IMR-90 (cell line): Measurements from ENCODE around the gene TNRC18. TPM values are rescaled to one million over a fixed set of nuclear protein-coding genes. Genes with fewer than 3 reads are reported as not detected.

Experiments
- ATAC-seq: fragments of 200-7000 bp; cut with Tn5 transposase; 2 replicates; pipeline ENCODE4 v1.9.1; 2020; ENCODE audit warnings: low read depth, mild to moderate bottlenecking, moderate library complexity
- BruUV-seq: library from RNA; stranded (reverse); fragments of 400-500 nt; replicated peaks from 2 replicates; lab custom pipeline; 2021; lab: Mats Ljungman, UMichigan
- CTCF ChIA-PET: fragments of 300-600 bp; formaldehyde crosslinking; extraction: SDS; loops from one replicate; lab custom pipeline; 2021; ENCODE audit warnings: antibody characterized with exemption; lab: Yijun Ruan, JAX
- POLR2A ChIA-PET: fragments of 300-600 bp; sonication (Branson Sonifier 250); formaldehyde crosslinking; loops from one replicate; lab custom pipeline; 2022; ENCODE audit warnings: antibody characterized with exemption; ENCODE audit not compliant: unreplicated experiment; lab: Charles Lee
- DNase-seq: peaks from one replicate; pipeline ENCODE4 v3.0.0; 2013
- H2AFZ ChIP-seq: replicated peaks from 2 replicates; pipeline ENCODE3; 2013; ENCODE audit warnings: low read length, mild to moderate bottlenecking; ENCODE audit not compliant: poor library complexity
- H2AK5ac ChIP-seq: 2 replicates; pipeline ENCODE4 v1.6.1; 2013; ENCODE audit warnings: low read depth, low read length, inconsistent platforms
- H2AK9ac ChIP-seq: replicated peaks from 2 replicates; pipeline ENCODE3; 2013; ENCODE audit warnings: mild to moderate bottlenecking, low read depth, low read length, moderate library complexity; ENCODE audit not compliant: poor library complexity
- H2BK120ac ChIP-seq: 2 replicates; pipeline ENCODE4 v1.6.1; 2013; ENCODE audit warnings: low read depth, low read length, inconsistent platforms
- H2BK15ac ChIP-seq: 3 replicates; pipeline ENCODE4 v1.6.1; 2013; ENCODE audit warnings: low read depth, low read length, inconsistent platforms
- H2BK20ac ChIP-seq: 2 replicates; pipeline ENCODE4 v1.6.1; 2013; ENCODE audit warnings: low read depth, mild to moderate bottlenecking, inconsistent platforms, low read length, moderate library complexity
- H2BK5ac ChIP-seq: 2 replicates; pipeline ENCODE4 v1.6.1; 2013; ENCODE audit warnings: mild to moderate bottlenecking, low read depth, low read length, inconsistent platforms; ENCODE audit not compliant: poor library complexity, severe bottlenecking
- H3K14ac ChIP-seq: replicated peaks from 2 replicates; pipeline ENCODE4 v1.6.1; 2013; ENCODE audit warnings: low read depth, low read length, inconsistent platforms
- H3K18ac ChIP-seq: 2 replicates; pipeline ENCODE4 v1.6.1; 2013; ENCODE audit warnings: low read depth, low read length, control low read depth
- H3K23ac ChIP-seq: 2 replicates; pipeline ENCODE4 v1.6.1; 2013; ENCODE audit warnings: low read depth, low read length, inconsistent platforms
- H3K27ac ChIP-seq: 2 replicates; pipeline ENCODE4 v1.5.1; 2013; ENCODE audit warnings: mild to moderate bottlenecking, control low read depth, low read length; ENCODE audit not compliant: insufficient read depth
- H3K27me3 ChIP-seq: 2 replicates; pipeline ENCODE4 v1.6.1; 2013; ENCODE audit warnings: low read length; ENCODE audit not compliant: control insufficient read depth, insufficient read depth
- H3K36me3 ChIP-seq: 2 replicates; pipeline ENCODE4 v1.6.1; 2013; ENCODE audit warnings: low read length, mixed read lengths; ENCODE audit not compliant: control insufficient read depth, insufficient read depth
- H3K4ac ChIP-seq: 2 replicates; pipeline ENCODE4 v1.6.1; 2013; ENCODE audit warnings: low read depth, low read length, inconsistent platforms
- H3K4me1 ChIP-seq: 2 replicates; pipeline ENCODE4 v1.6.1; 2013; ENCODE audit warnings: low read length, mixed read lengths; ENCODE audit not compliant: control insufficient read depth, insufficient read depth
- H3K4me2 ChIP-seq: 2 replicates; pipeline ENCODE4 v1.6.1; 2013; ENCODE audit warnings: low read depth, mild to moderate bottlenecking, control low read depth, low read length, moderate library complexity
- H3K4me3 ChIP-seq: 2 replicates; pipeline ENCODE4 v1.5.1; 2013; ENCODE audit warnings: low read depth, mild to moderate bottlenecking, control low read depth, low read length, moderate library complexity; ENCODE audit not compliant: insufficient read depth
- H3K56ac ChIP-seq: 2 replicates; pipeline ENCODE4 v1.6.1; 2013; ENCODE audit warnings: low read length, inconsistent platforms; ENCODE audit not compliant: insufficient read depth; ENCODE audit errors: extremely low read depth
- H3K79me1 ChIP-seq, 2 experiments: 2 replicates each; pipeline ENCODE4 v1.6.1; 2013; ENCODE audit warnings: low read length in 2 of 2, inconsistent platforms in 1 of 2, low read depth in 1 of 2
- H3K9ac ChIP-seq: 2 replicates; pipeline ENCODE4 v1.6.1; 2013; ENCODE audit warnings: low read depth, low read length, control low read depth
- H3K9me1 ChIP-seq: 2 replicates; pipeline ENCODE4 v1.6.1; 2013; ENCODE audit warnings: low read length, inconsistent platforms; ENCODE audit not compliant: insufficient read depth
- H3K9me3 ChIP-seq: 2 replicates; pipeline ENCODE4 v1.6.1; 2013; ENCODE audit warnings: low read length; ENCODE audit not compliant: control insufficient read depth, insufficient read depth
- H4K20me1 ChIP-seq: 2 replicates; pipeline ENCODE4 v1.6.1; 2013; ENCODE audit warnings: low read length, inconsistent platforms; ENCODE audit not compliant: insufficient read depth
- H4K5ac ChIP-seq: 2 replicates; pipeline ENCODE4 v1.6.1; 2013; ENCODE audit warnings: mild to moderate bottlenecking, low read depth, low read length, control low read depth
- H4K8ac ChIP-seq, 2 experiments: 2 replicates each; pipeline ENCODE4 v1.6.1; 2013; ENCODE audit warnings: low read depth in 2 of 2, low read length in 2 of 2, control low read depth in 1 of 2, inconsistent platforms in 1 of 2
- H4K91ac ChIP-seq: 2 replicates; pipeline ENCODE4 v1.6.1; 2013; ENCODE audit warnings: low read depth, low read length, inconsistent platforms; ENCODE audit not compliant: insufficient read depth
- CEBPB ChIP-seq: IDR thresholded peaks from 2 replicates; pipeline ENCODE4 v1.6.1; 2012; ENCODE audit warnings: low read depth, low read length, improper control_type of control experiment
- FOS ChIP-seq: fragments of 150-350 bp; IDR thresholded peaks from 2 replicates; pipeline ENCODE4 v1.6.1; 2016; ENCODE audit warnings: low read depth, low read length
- NFE2L2 ChIP-seq: fragments of 150-350 bp; IDR thresholded peaks from 2 replicates; pipeline ENCODE4 v1.6.1; 2016; ENCODE audit warnings: low read depth, mild to moderate bottlenecking, low read length
- RAD21 ChIP-seq: IDR thresholded peaks from 2 replicates; pipeline ENCODE4 v1.6.1; 2012; ENCODE audit warnings: low read length, improper control_type of control experiment
- WGBS, 2 experiments: methylation state at CpG; one replicate each; pipeline versions ENCODE4 v1.1.5 to v1.1.7; 2013; ENCODE audit warnings: missing lambda C conversion rate in 2 of 2; ENCODE audit not compliant: insufficient read length in 1 of 2; ENCODE audit errors: extremely low coverage in 2 of 2; 5-methylcytosine and 5-hydroxymethylcytosine counted together
- dilution Hi-C: fragments of 300-500 bp; cut with HindIII; formaldehyde crosslinking; loops from one replicate; pipeline ENCODE4 v1.14.3; 2018; ENCODE audit warnings: low sequenced_read_pairs; ENCODE audit not compliant: unreplicated experiment
- in situ Hi-C: fragments of 300-500 bp; cut with MboI; formaldehyde crosslinking; loops from 3 replicates; pipeline ENCODE4 v1.14.3; 2019; ENCODE audit warnings: low sequenced_read_pairs, inconsistent platforms, mixed read lengths
- intact Hi-C: fragments of 100-400 bp; cut with micrococcal nuclease; formaldehyde crosslinking; loops from 2 replicates; pipeline ENCODE4 v1.10.0; 2022
- polyA plus RNA-seq, 3 experiments: library from polyadenylated mRNA; depleted of rRNA; stranded (reverse); fragments of >200 nt; gene quantifications; 2 replicates each; pipeline ENCODE4 v1.2.3, GENCODE V29; 2012; ENCODE audit warnings: low replicate concordance in 1 of 3
- total RNA-seq: library from RNA; depleted of rRNA; stranded (reverse); fragments of >200 nt; gene quantifications from 2 replicates; pipeline ENCODE4 v1.2.3, GENCODE V29; 2012

TNRC18 gene
- total and polyA plus RNA-seq, 2 of the 4 experiments (the other 2 are of a cell fraction): 4.7 to 29.6 TPM

- no peak overlapping the region for H3K4me2 ChIP-seq
- no peaks in the 10 kb centered on the region for H3K9me3 ChIP-seq
- H3K56ac ChIP-seq: no peak overlapping the region
- H4K5ac ChIP-seq: no peak overlapping the region
- no peak overlapping the region for H3K27ac ChIP-seq
- dilution Hi-C loops: no loop called here
- H3K4me3 ChIP-seq: no peak overlapping the region
- no peak overlapping the region for H2AK9ac ChIP-seq
- no peak overlapping the region for H3K9ac ChIP-seq
- H3K23ac ChIP-seq: no peak overlapping the region
- no peak for ATAC-seq
- no peak overlapping the region for H2AK5ac ChIP-seq
- no peaks in the 10 kb centered on the region for H3K36me3 ChIP-seq
- no peak overlapping the region for H3K14ac ChIP-seq
- no peak for DNase-seq
- no peaks in the 10 kb centered on the region for H3K9me1 ChIP-seq
- H3K4ac ChIP-seq: no peak overlapping the region
- no peak for TF ChIP-seq FOS
- no peak for TF ChIP-seq CEBPB
- no peak for TF ChIP-seq RAD21
- TF ChIP-seq NFE2L2: no peak
- no peak overlapping the region for H2BK15ac ChIP-seq
- no peak overlapping the region for H2BK5ac ChIP-seq
- H4K20me1 ChIP-seq: no peaks in the 10 kb centered on the region
- BruUV-seq: no TSS peak
- in situ Hi-C loops: no loop called here
- intact Hi-C loops: no loop called here
- peaks cover 7% of the 10 kb centered on the region for H3K27me3 ChIP-seq
- no peak overlapping the region for H2BK120ac ChIP-seq
- H3K4me1 ChIP-seq: no peaks in the 10 kb centered on the region
- no peak overlapping the region for H2BK20ac ChIP-seq
- no peak overlapping the region for H3K18ac ChIP-seq
- H4K91ac ChIP-seq: no peak overlapping the region
- CTCF ChIA-PET: interaction anchor here (0.6 kb wide), 1 partner anchor 63 kb away, joined by 3 read pairs; no protein-coding TSS in a partner anchor
- H2AFZ ChIP-seq: no peak overlapping the region
- 100% methylated on average over 1 of the region's 4 CpGs; no CpG with 5 or more reads in 1 of the 2 experiments for WGBS, 2 experiments
- POLR2A ChIA-PET: no interaction called here
- H3K79me1 ChIP-seq: no peaks in the 10 kb centered on the region
- H4K8ac ChIP-seq: no peak overlapping the region
These were observed 143.9 kb downstream of the TNRC18 start for GRCh38 chr7:5279734-5280133.
